Endodermal cell (in vitro differentiated cells): ENCODE results near the gene BORCS6. TPM values are rescaled to one million over a fixed set of nuclear protein-coding genes. Genes with fewer than 3 reads are reported as not detected.
"Not testable (repeated sequence)": the region's sequence is repeated elsewhere in the genome, so short reads cannot be mapped to it uniquely, and the experiment has no call there.

Experiments
- DNase-seq: peaks from one replicate; pipeline ENCODE4 v3.0.0-alpha.2; 2017
- H3K27ac ChIP-seq: 2 replicates; pipeline ENCODE4 v1.5.1; 2013; ENCODE audit warnings: mild to moderate bottlenecking, low read depth, low read length, moderate library complexity
- H3K27me3 ChIP-seq: 2 replicates; pipeline ENCODE4 v1.6.1; 2013; ENCODE audit warnings: mild to moderate bottlenecking, low read length, moderate library complexity; ENCODE audit not compliant: insufficient read depth, control insufficient read depth, poor library complexity, severe bottlenecking
- H3K36me3 ChIP-seq: 2 replicates; pipeline ENCODE4 v1.7.0; 2013; ENCODE audit warnings: mild to moderate bottlenecking, low read length, moderate library complexity; ENCODE audit not compliant: control insufficient read depth, insufficient read depth
- H3K4me1 ChIP-seq: one replicate; pipeline ENCODE4 v1.7.0; 2013; ENCODE audit warnings: low read length; ENCODE audit not compliant: control insufficient read depth, insufficient read depth
- H3K4me3 ChIP-seq: 2 replicates; pipeline ENCODE4 v1.5.1; 2013; ENCODE audit warnings: mild to moderate bottlenecking, low read length, moderate library complexity
- H3K9ac ChIP-seq: 2 replicates; pipeline ENCODE4 v1.6.1; 2013; ENCODE audit warnings: mild to moderate bottlenecking, low read length, moderate library complexity; ENCODE audit not compliant: poor library complexity, severe bottlenecking; ENCODE audit errors: extremely low read depth
- H3K9me3 ChIP-seq: 2 replicates; pipeline ENCODE4 v1.6.1; 2013; ENCODE audit warnings: mild to moderate bottlenecking, low read length, moderate library complexity; ENCODE audit not compliant: control insufficient read depth
- H3K27ac Mint-ChIP-seq: 2 replicates; pipeline ENCODE4 v1.8.0; 2020; ENCODE audit warnings: mixed read lengths
- H3K27me3 Mint-ChIP-seq: 2 replicates; pipeline ENCODE4 v1.8.0; 2021; ENCODE audit warnings: mild to moderate bottlenecking, mixed read lengths; ENCODE audit not compliant: insufficient read depth
- H3K36me3 Mint-ChIP-seq: 2 replicates; pipeline ENCODE4 v1.8.0; 2020; ENCODE audit warnings: low read depth, mixed read lengths
- H3K4me1 Mint-ChIP-seq: 2 replicates; pipeline ENCODE4 v1.8.0; 2020; ENCODE audit warnings: mixed read lengths
- H3K4me3 Mint-ChIP-seq: 2 replicates; pipeline ENCODE4 v1.8.0; 2020; ENCODE audit warnings: mild to moderate bottlenecking, moderate library complexity, mixed read lengths
- H3K9me3 Mint-ChIP-seq: 2 replicates; pipeline ENCODE4 v1.8.0; 2020; ENCODE audit warnings: mild to moderate bottlenecking, mixed read lengths
- WGBS, 2 experiments: methylation state at CpG; one replicate each; pipeline versions ENCODE4 v1.1.5 to v1.1.7; 2013; ENCODE audit warnings: missing lambda C conversion rate in 2 of 2, mixed read lengths in 1 of 2; ENCODE audit not compliant: insufficient coverage in 1 of 2, insufficient read length in 1 of 2; 5-methylcytosine and 5-hydroxymethylcytosine counted together
- total RNA-seq, 2 donors: library from RNA; stranded (reverse); fragmentation: NEBNext Ultra II Directional in 1 of 2; extraction: Animal tissue kit (Norgen Biotek cat#: 25700) in 1 of 2; gene quantifications; 2 replicates in 1 of 2; 3 replicates in 1 of 2; pipeline ENCODE4 v1.2.1, GENCODE V29; 2021
- TF ChIP-seq, protein P1 (sequence below): fragments of 200-600 bp; sonication (generic); conservative IDR thresholded peaks from 2 replicates; pipeline ENCODE4 v1.5.0; 2021; ENCODE audit warnings: antibody characterized with exemption, mild to moderate bottlenecking

BORCS6 gene
- total RNA-seq, 2 donors from 2014 or later: 4.1 to 5.5 TPM

DNA sequence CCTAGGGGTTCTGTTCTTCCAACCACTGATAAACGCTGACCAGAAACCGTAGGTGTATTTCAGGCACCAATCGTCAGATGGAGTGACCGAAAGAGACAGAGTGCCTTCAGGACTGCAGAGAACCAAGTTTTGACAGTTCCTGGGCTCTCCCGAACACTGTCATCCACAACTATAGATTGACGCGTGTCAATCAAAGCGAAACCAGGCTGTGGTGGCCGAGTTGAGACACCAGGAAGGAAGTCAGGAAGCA is 32.3 kb upstream of the BORCS6 start:
- H3K4me1 ChIP-seq: no peaks in the 10 kb centered on the region
- Mint-ChIP-seq H3K27ac (peak overlapping the region; percentile 100), H3K4me1 (peaks cover 4% of the 10 kb centered on the region), H3K4me3 (peak overlapping the region; percentile 93), H3K9me3 (no peaks in the 10 kb centered on the region), H3K27me3 (no peaks in the 10 kb centered on the region), H3K36me3 (no peaks in the 10 kb centered on the region)
- H3K4me3 ChIP-seq: peak overlapping the region; percentile 97
- WGBS, 2 experiments: 0 to 4% methylated on average over 5 to 9 of the region's 9 CpGs
- TF ChIP-seq, protein P1, sequence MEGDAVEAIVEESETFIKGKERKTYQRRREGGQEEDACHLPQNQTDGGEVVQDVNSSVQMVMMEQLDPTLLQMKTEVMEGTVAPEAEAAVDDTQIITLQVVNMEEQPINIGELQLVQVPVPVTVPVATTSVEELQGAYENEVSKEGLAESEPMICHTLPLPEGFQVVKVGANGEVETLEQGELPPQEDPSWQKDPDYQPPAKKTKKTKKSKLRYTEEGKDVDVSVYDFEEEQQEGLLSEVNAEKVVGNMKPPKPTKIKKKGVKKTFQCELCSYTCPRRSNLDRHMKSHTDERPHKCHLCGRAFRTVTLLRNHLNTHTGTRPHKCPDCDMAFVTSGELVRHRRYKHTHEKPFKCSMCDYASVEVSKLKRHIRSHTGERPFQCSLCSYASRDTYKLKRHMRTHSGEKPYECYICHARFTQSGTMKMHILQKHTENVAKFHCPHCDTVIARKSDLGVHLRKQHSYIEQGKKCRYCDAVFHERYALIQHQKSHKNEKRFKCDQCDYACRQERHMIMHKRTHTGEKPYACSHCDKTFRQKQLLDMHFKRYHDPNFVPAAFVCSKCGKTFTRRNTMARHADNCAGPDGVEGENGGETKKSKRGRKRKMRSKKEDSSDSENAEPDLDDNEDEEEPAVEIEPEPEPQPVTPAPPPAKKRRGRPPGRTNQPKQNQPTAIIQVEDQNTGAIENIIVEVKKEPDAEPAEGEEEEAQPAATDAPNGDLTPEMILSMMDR: no peak
- no peaks in the 10 kb centered on the region for H3K27me3 ChIP-seq
- H3K9me3 ChIP-seq: no peaks in the 10 kb centered on the region
- H3K36me3 ChIP-seq: peaks cover 3% of the 10 kb centered on the region
- no peak overlapping the region for H3K9ac ChIP-seq
- peak overlapping the region; percentile 7 for H3K27ac ChIP-seq
- peak; percentile 96 for DNase-seq

DNA sequence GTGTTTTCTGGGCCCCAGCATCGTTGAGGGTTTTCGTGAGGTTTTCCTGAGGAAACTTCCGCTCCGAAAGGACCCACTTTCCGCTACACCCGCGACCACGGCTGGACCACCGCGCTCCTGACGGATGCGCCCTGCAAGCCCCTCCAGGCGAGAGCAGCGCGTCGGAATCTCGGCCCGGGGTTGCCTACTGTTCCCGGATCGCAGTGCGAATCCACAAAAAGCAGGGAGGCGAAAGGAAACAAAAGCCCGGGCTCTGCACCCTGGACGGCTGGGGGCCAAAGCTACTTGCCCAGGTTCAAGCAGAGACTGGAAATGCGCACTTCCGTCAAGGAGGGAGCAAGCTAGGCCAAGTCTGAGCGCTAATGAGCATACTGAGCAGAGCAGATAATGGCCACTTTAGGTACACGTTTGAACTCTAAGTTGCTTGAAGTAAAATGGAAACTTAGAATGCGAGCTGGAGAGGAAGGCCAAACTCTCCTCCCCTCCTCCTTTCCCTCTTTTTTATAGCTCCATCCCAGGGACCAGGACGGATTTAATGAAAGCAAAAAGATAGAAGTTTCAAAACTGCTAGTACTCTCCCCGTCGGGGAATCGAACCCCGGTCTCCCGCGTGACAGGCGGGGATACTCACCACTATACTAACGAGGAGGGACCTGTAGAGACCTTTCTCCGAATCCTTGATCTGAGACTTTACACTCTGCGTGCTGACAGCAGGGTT is 31.8 kb upstream of the BORCS6 start:
- Histone ChIP-seq H3K9ac (peak overlapping the region; percentile 69), H3K27me3 (no peaks in the 10 kb centered on the region), H3K9me3 (no peaks in the 10 kb centered on the region), H3K4me3 (peak overlapping the region; percentile 97), H3K4me1 (no peaks in the 10 kb centered on the region), H3K36me3 (no peaks in the 10 kb centered on the region), H3K27ac (peak overlapping the region; percentile 58)
- Mint-ChIP-seq H3K36me3 (no peaks in the 10 kb centered on the region), H3K27ac (peak overlapping the region; percentile 100), H3K9me3 (no peaks in the 10 kb centered on the region), H3K4me1 (peaks cover 4% of the 10 kb centered on the region), H3K27me3 (no peaks in the 10 kb centered on the region), H3K4me3 (peak overlapping the region; percentile 93)
- DNase-seq: peak; percentile 99
- 0% methylated on average over 35 to 38 of the region's 40 CpGs for WGBS, 2 experiments
- TF ChIP-seq, protein P1: no peak

DNA sequence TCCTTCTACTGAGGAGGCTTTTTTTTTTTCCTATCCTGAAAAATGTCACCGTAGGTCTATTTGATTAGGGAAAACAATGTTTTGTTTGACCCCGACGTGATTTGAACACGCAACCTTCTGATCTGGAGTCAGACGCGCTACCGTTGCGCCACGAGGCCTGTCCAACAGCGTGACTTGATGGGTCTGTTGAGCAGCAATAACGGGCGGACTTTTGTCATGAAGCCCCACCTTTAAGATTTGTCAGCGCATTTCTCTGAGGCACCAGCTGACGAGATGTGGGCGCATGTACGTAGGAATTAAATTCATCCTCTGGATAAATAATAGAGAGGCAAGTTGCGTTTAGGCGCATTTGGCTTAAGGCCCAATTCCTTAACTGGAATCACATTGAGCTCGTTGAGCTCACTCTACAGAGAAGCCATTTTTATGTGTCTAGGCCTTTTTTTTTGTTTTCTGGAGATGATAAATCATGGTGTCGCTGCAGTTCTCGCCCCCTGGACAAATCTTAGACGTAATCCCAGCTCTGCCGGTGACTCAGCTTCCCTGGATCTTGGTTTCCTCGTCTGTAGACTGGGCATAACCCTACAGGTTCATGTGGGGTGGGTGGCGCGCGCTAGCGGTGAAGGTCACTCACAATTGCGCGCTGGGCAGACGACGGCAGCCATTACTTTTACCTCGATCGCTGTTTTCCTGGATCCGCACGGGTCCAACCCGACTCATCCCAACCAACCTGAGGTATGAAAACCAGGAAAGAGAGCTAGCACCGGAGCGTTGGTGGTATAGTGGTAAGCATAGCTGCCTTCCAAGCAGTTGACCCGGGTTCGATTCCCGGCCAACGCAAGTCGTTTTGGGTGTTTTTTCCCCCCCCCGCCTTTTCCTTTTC is 31.0 kb upstream of the BORCS6 start:
- no peaks in the 10 kb centered on the region for H3K27me3 Mint-ChIP-seq
- TF ChIP-seq, protein P1: no peak

DNA sequence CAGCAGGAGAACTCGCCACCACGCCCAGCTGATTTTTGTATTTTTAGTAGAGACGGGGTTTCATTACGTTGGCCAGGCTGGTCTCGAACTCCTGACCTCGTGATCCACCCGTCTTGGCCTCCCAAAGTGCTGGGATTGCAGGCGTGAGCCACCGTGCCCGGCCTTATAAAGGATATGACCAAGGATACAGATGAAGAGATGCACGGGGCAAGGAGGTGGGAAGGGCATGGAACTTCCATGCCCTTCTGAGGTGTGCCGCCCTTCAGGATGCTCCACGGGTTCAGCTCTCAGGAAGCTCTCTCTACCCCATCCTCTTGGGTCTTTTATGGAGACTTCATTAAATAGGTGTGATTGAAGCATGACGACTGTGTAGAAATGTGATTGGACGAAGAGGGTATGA is 24.0 kb upstream of the BORCS6 start:
- H3K9ac ChIP-seq, H3K36me3 ChIP-seq, H3K4me3 ChIP-seq, H3K4me1 ChIP-seq, H3K27me3 ChIP-seq, H3K4me1 Mint-ChIP-seq, H3K36me3 Mint-ChIP-seq, H3K27ac ChIP-seq, H3K9me3 Mint-ChIP-seq, H3K27me3 Mint-ChIP-seq, H3K27ac Mint-ChIP-seq, H3K9me3 ChIP-seq, H3K4me3 Mint-ChIP-seq, DNase-seq: not testable (repeated sequence)
- 88 to 92% methylated on average over 6 to 15 of the region's 15 CpGs for WGBS, 2 experiments

More for the DNA sequence above, 31.0 kb upstream of the BORCS6 start:
- H3K4me1 Mint-ChIP-seq: peaks cover 4% of the 10 kb centered on the region
- Histone ChIP-seq H3K36me3 (no peaks in the 10 kb centered on the region), H3K4me1 (no peaks in the 10 kb centered on the region), H3K9ac (peak overlapping the region; percentile 73), H3K4me3 (peak overlapping the region; percentile 97), H3K9me3 (no peaks in the 10 kb centered on the region), H3K27ac (peak overlapping the region; percentile 77), H3K27me3 (no peaks in the 10 kb centered on the region)
- 0 to 1% methylated on average over 33 to 45 of the region's 45 CpGs for whole genome bisulfite sequencing, 2 experiments
- peak overlapping the region; percentile 100 for H3K27ac Mint-ChIP-seq
- H3K4me3 Mint-ChIP-seq: peak overlapping the region; percentile 93
- DNase-seq: peak; percentile 100
- no peaks in the 10 kb centered on the region for H3K36me3 Mint-ChIP-seq
- no peaks in the 10 kb centered on the region for H3K9me3 Mint-ChIP-seq
